ENCODE measurements around the gene STKLD1.

DNA sequence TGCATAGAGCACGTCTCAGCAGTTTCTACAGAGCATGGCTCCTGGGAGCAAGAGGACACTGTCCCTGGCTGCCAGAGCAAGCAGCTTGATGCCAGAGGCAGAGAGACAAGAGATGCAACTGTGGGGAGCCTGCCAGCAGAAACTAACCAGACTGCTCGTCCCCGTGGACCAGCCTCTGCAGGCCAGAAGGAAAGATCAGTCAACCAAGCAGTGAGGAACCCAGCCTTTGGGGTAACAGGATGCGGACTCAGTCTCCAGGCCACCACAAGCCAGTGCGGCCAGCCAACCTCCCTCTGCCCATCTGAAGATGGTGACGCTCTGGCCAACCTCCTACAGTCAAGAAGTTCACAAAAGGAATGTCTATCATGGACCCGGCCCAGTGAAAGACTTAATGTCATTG, 4.0 kb upstream of the STKLD1 start:
- TF ChIP-seq, protein P1, sequence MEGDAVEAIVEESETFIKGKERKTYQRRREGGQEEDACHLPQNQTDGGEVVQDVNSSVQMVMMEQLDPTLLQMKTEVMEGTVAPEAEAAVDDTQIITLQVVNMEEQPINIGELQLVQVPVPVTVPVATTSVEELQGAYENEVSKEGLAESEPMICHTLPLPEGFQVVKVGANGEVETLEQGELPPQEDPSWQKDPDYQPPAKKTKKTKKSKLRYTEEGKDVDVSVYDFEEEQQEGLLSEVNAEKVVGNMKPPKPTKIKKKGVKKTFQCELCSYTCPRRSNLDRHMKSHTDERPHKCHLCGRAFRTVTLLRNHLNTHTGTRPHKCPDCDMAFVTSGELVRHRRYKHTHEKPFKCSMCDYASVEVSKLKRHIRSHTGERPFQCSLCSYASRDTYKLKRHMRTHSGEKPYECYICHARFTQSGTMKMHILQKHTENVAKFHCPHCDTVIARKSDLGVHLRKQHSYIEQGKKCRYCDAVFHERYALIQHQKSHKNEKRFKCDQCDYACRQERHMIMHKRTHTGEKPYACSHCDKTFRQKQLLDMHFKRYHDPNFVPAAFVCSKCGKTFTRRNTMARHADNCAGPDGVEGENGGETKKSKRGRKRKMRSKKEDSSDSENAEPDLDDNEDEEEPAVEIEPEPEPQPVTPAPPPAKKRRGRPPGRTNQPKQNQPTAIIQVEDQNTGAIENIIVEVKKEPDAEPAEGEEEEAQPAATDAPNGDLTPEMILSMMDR (IDR thresholded peaks at IDR 0.05), result no peak
- TF ChIP-seq POLR2A (IDR thresholded peaks at IDR 0.05), result no peak
